HUES6 (cell line): ENCODE data around the gene ZNG1C.
"Not testable (repeated sequence)": the region's sequence is repeated elsewhere in the genome, so short reads cannot be mapped to it uniquely, and the experiment has no call there.

Experiments
- H3K27ac ChIP-seq: 2 replicates; pipeline ENCODE4 v1.7.0; 2013; ENCODE audit warnings: low read depth, mild to moderate bottlenecking, low read length, inconsistent platforms
- H3K27me3 ChIP-seq: 2 replicates; pipeline ENCODE4 v1.6.1; 2013; ENCODE audit warnings: low read length; ENCODE audit not compliant: control insufficient read depth, insufficient read depth
- H3K36me3 ChIP-seq: 2 replicates; pipeline ENCODE4 v1.6.1; 2013; ENCODE audit warnings: low read length; ENCODE audit not compliant: control insufficient read depth, insufficient read depth
- H3K4me1 ChIP-seq: 2 replicates; pipeline ENCODE4 v1.6.1; 2013; ENCODE audit warnings: low read length; ENCODE audit not compliant: control insufficient read depth, insufficient read depth
- H3K4me3 ChIP-seq: 2 replicates; pipeline ENCODE4 v1.5.1; 2013; ENCODE audit warnings: low read depth, low read length
- H3K9ac ChIP-seq: one replicate; pipeline ENCODE4 v1.6.1; 2013; ENCODE audit warnings: mild to moderate bottlenecking, low read length
- H3K9me3 ChIP-seq: 2 replicates; pipeline ENCODE4 v1.6.1; 2013; ENCODE audit warnings: low read depth, low read length; ENCODE audit not compliant: control insufficient read depth, insufficient read depth

Gene ZNG1C

GRCh38 chr9:68311208-68311607, 69.4 kb downstream of the ZNG1C start:
- not testable (repeated sequence) for H3K36me3 ChIP-seq, H3K4me3 ChIP-seq, H3K27ac ChIP-seq, H3K4me1 ChIP-seq, H3K9me3 ChIP-seq, H3K9ac ChIP-seq
- H3K27me3 ChIP-seq: peaks cover 26% of the 10 kb centered on the region

- not testable (repeated sequence) for H3K36me3 ChIP-seq, H3K27ac ChIP-seq, H3K9me3 ChIP-seq, H3K4me1 ChIP-seq, H3K9ac ChIP-seq, H3K4me3 ChIP-seq
- H3K27me3 ChIP-seq: peaks cover 26% of the 10 kb centered on the region
These were observed 76.4 kb downstream of the ZNG1C start for GRCh38 chr9:68318209-68318608.

- H3K9ac ChIP-seq, H3K9me3 ChIP-seq, H3K4me3 ChIP-seq, H3K4me1 ChIP-seq, H3K36me3 ChIP-seq, H3K27ac ChIP-seq: not testable (repeated sequence)
- H3K27me3 ChIP-seq: peaks cover 13% of the 10 kb centered on the region
These were observed 82.0 kb downstream of the ZNG1C start for GRCh38 chr9:68323749-68324148.

- H3K9ac ChIP-seq, H3K4me3 ChIP-seq, H3K36me3 ChIP-seq, H3K4me1 ChIP-seq, H3K9me3 ChIP-seq, H3K27ac ChIP-seq: not testable (repeated sequence)
- H3K27me3 ChIP-seq: peaks cover 12% of the 10 kb centered on the region
These were observed 82.7 kb downstream of the ZNG1C start for GRCh38 chr9:68324518-68324917.

- H3K4me3 ChIP-seq, H3K36me3 ChIP-seq, H3K9ac ChIP-seq, H3K9me3 ChIP-seq, H3K27ac ChIP-seq, H3K4me1 ChIP-seq, H3K27me3 ChIP-seq: not testable (repeated sequence)
These were observed 87.3 kb downstream of the ZNG1C start for GRCh38 chr9:68329106-68329505.

- not testable (repeated sequence) for H3K36me3 ChIP-seq, H3K4me1 ChIP-seq, H3K27me3 ChIP-seq, H3K27ac ChIP-seq, H3K9me3 ChIP-seq, H3K9ac ChIP-seq, H3K4me3 ChIP-seq
These were observed 88.9 kb downstream of the ZNG1C start for GRCh38 chr9:68330531-68331173.

- not testable (repeated sequence) for H3K4me1 ChIP-seq, H3K27ac ChIP-seq, H3K4me3 ChIP-seq
These were observed 90.3 kb downstream of the ZNG1C start for GRCh38 chr9:68332122-68332521.

GRCh38 chr9:68335935-68336334, 94.2 kb downstream of the ZNG1C start:
- not testable (repeated sequence) for H3K9ac ChIP-seq, H3K4me1 ChIP-seq, H3K27ac ChIP-seq, H3K4me3 ChIP-seq, H3K36me3 ChIP-seq, H3K9me3 ChIP-seq, H3K27me3 ChIP-seq

More at GRCh38 chr9:68332122-68332521, 90.3 kb downstream of the ZNG1C start:
- not testable (repeated sequence) for H3K27me3 ChIP-seq, H3K9ac ChIP-seq, H3K36me3 ChIP-seq, H3K9me3 ChIP-seq

GRCh38 chr9:68336639-68337339, 95.0 kb downstream of the ZNG1C start:
- H3K36me3 ChIP-seq, H3K9me3 ChIP-seq, H3K27ac ChIP-seq, H3K9ac ChIP-seq, H3K4me1 ChIP-seq, H3K27me3 ChIP-seq, H3K4me3 ChIP-seq: not testable (repeated sequence)

GRCh38 chr9:68338000-68338399, 96.2 kb downstream of the ZNG1C start:
- not testable (repeated sequence) for H3K27me3 ChIP-seq, H3K9ac ChIP-seq, H3K36me3 ChIP-seq, H3K4me3 ChIP-seq, H3K4me1 ChIP-seq, H3K9me3 ChIP-seq, H3K27ac ChIP-seq

- not testable (repeated sequence) for H3K9ac ChIP-seq, H3K36me3 ChIP-seq, H3K27me3 ChIP-seq, H3K9me3 ChIP-seq, H3K4me3 ChIP-seq, H3K4me1 ChIP-seq, H3K27ac ChIP-seq
These were observed 100.7 kb downstream of the ZNG1C start for GRCh38 chr9:68342265-68343025.
